GM21737 (cell line): ENCODE measurements around the gene SNURF.
A peak's percentile ranks its signal among the peaks of the same experiment; 100 is the strongest.
"Not testable (repeated sequence)": the region's sequence is repeated elsewhere in the genome, so short reads cannot be mapped to it uniquely, and the experiment has no call there.

ENCODE experiments used
- ATAC-seq: cut with Tn5 transposase; IDR thresholded peaks from one replicate; pipeline ENCODE4 v1.9.1; 2021; ENCODE audit warnings: mild to moderate bottlenecking, moderate library complexity; ENCODE audit not compliant: unreplicated experiment

Gene SNURF

GRCh38 chr15:24954783-24955530, at the start of gene SNURF, which contains the start of gene SNRPN:
Gene SNURF, plus strand, starts transcription at chr15:24954987. Its CDS starts 62 bp downstream, at chr15:24955049.
Gene SNRPN, plus strand, starts transcription at chr15:24954987. Its CDS starts 19,467 bp downstream, at chr15:24974454.
- ATAC-seq = peak; percentile 60

GRCh38 chr15:24916305-24917009, 38.3 kb upstream of the SNURF start:
- no peak for ATAC-seq

- ATAC-seq = no peak
Observed at GRCh38 chr15:24917431-24917830, 37.4 kb upstream of the SNURF start.

GRCh38 chr15:24919446-24919845, 35.3 kb upstream of the SNURF start:
- no peak for ATAC-seq

GRCh38 chr15:24922781-24923180, 32.0 kb upstream of the SNURF start:
- not testable (repeated sequence) for ATAC-seq

GRCh38 chr15:24924153-24924552, 30.6 kb upstream of the SNURF start:
- ATAC-seq = no peak

- no peak for ATAC-seq
Observed at GRCh38 chr15:24924621-24925020, 30.2 kb upstream of the SNURF start.

GRCh38 chr15:24931874-24932732, 22.7 kb upstream of the SNURF start:
- not testable (repeated sequence) for ATAC-seq

GRCh38 chr15:24933716-24934115, 21.1 kb upstream of the SNURF start:
- no peak for ATAC-seq

GRCh38 chr15:24938224-24938623, 16.6 kb upstream of the SNURF start:
- ATAC-seq = not testable (repeated sequence)

- no peak for ATAC-seq
Observed at GRCh38 chr15:24940236-24940635, 14.6 kb upstream of the SNURF start.

GRCh38 chr15:24943361-24943760, 11.4 kb upstream of the SNURF start:
- no peak for ATAC-seq

- no peak for ATAC-seq
Observed at GRCh38 chr15:24944954-24945353, 9.8 kb upstream of the SNURF start.

- no peak for ATAC-seq
Observed at GRCh38 chr15:24945711-24946110, 9.1 kb upstream of the SNURF start.

GRCh38 chr15:24948495-24948894, 6.3 kb upstream of the SNURF start:
- ATAC-seq = no peak

GRCh38 chr15:24955531-24955921, 739 bp downstream of the SNURF start:
- no peak for ATAC-seq

- ATAC-seq = peak; percentile 73
Observed at GRCh38 chr15:24956111-24956838, 1.5 kb downstream of the SNURF start.

GRCh38 chr15:24957691-24958090, 2.9 kb downstream of the SNURF start:
- ATAC-seq = no peak

- ATAC-seq = no peak
Observed at GRCh38 chr15:24961967-24962366, 7.2 kb downstream of the SNURF start.

GRCh38 chr15:24962880-24963279, 8.1 kb downstream of the SNURF start:
- ATAC-seq = no peak
